Stimulated activated CD4-positive, alpha-beta T cell treated with anti-CD3 and anti-CD28 coated beads, Interleukin-15, amount 100 ng/mL, for 1 hour (primary cell): ENCODE measurements around the gene ZNF391.
"Not testable (repeated sequence)": the region's sequence is repeated elsewhere in the genome, so short reads cannot be mapped to it uniquely, and the experiment has no call there.

ENCODE experiments used
- DNase-seq, 2 donors: peaks; one replicate each; pipeline ENCODE4 v3.0.0-alpha.2; 2020; ENCODE audit warnings: low read depth in 1 of 2, low spot score in 1 of 2

ZNF391 gene

DNA sequence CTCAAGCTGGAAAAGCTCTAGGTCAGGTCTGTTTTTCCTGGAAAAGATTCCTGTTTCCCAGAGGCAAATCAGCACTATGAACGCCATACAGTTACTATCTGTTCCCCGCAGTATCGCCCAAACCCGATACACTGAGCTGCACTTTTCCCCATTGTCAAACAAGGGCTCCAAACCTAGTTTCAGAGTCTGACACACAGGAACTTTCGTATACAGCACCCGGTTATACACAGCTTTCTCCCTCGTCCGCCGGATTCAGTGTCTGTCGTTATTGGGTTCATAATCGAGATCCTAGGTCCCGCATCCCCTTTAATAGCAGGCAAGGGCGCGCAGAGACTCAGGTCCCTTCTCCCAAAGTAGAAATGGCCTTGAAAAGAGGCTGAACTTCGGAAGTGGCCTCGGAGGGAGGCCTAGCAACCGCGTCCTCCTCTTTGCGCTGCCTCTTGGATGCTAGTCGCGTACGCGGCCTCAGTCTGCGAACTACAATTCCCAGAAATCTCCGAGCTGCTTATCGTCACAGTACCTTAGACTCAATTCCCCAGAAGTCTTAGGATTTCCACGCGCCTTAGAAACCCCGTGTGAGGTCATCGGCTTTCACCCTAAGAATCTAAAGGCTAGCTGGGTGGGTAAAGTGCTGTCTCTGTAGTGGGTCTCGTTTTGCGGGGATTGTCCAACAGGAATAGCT lies 34.2 kb downstream of the ZNF391 start:
- DNase-seq, result no peak

GRCh38 chr6:27424851-27425250 lies 36.3 kb downstream of the ZNF391 start:
- not testable (repeated sequence) for DNase-seq

DNA sequence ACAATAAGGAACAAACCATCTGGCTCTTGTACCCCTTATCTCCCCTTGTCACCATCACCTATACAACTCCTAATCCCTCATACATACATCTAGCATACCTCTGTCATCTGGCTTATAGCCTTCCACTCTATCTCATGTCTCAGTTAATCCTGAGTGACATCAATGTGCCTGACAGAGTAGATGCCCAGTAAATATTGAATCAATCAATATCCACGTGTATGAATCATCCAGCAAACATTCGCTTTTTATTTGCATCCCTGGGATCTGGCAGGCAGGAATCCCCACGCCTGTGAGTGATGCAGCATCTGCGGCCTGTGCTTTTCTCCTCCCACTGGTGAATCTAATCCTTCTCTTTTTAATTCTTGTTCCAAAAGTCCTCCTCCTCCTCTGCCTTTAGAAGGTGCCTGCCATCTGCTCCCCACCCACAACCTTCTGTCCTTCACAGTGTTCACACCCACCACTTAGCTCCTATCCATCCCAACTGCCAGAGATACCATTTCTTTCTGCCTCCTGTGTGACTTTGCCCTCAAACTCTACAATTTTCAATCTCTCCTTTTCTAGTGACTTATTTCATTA lies 37.6 kb downstream of the ZNF391 start:
- DNase-seq, result no peak

DNA sequence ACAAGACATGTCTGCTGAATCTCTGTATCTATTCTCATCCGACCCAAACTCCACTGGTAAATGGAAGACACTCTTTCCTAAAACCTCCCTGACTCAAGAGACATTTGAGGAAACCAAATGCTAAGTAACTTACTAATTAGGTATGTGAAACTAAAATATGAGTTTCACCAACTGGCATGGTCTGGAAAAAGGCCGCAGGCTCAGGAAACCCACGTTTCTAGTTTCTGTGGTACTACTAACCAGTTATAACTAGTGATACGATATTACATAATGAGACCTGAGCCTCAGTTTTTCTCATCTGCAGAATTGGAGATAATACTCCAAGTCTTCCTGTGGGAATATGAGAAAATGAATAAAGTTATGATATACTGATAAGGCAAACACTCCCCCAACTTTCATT lies 39.9 kb downstream of the ZNF391 start:
- DNase-seq, result no peak

- no peak for DNase-seq
Observed at GRCh38 chr6:27428966-27429365, 40.4 kb downstream of the ZNF391 start.

GRCh38 chr6:27433714-27434113 lies 45.2 kb downstream of the ZNF391 start:
- DNase-seq, result no peak

- no peak for DNase-seq
Observed at GRCh38 chr6:27439371-27439770, 50.8 kb downstream of the ZNF391 start.

GRCh38 chr6:27441001-27441400 lies 52.4 kb downstream of the ZNF391 start:
- no peak for DNase-seq

GRCh38 chr6:27442932-27443331 lies 54.4 kb downstream of the ZNF391 start:
- no peak for DNase-seq

GRCh38 chr6:27448456-27448855 lies 59.9 kb downstream of the ZNF391 start:
- DNase-seq, result no peak

DNA sequence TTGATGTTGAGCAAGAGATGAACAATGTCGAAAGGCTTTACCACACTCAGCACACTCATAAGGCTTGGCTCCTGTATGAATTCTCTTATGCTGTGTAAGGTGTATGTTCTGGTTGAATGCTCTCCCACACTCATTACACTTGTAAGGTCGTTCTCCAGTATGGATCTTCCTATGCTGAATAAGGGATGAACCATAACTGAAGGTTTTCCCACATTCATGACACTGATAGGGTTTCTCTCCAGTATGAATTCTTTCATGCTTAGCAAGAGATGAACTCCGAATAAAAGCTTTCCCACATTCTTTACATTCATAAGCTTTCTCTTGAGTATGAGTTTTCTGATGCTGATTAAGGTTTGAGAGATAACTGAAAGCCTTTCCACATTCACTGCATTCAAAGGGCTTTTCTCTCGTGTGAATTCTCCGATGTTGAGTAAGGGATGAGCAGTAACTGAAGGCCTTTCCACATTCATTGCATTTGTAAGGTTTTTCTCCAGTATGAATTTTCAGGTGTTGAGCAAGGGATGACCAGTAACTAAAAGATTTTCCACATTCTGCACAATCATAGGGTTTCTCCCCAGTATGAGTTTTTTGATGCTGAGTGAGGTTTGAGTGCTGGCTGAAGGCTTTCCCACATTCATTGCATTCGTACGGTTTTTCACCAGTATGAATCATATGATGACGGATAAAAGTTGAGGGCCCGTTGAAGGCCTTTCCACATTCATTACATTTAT lies 63.3 kb downstream of the ZNF391 start:
- no peak for DNase-seq

GRCh38 chr6:27452496-27452897 lies 63.9 kb downstream of the ZNF391 start:
- no peak for DNase-seq
